Adrenal gland (tissue), 5 donors: ENCODE results near the gene KSR2.

Source experiments
- CTCF ChIP-seq, 6 experiments: fragments of 450-650 bp in 4 of 6; fragments of 200-600 bp in 2 of 6; sonication (generic) in 1 of 6; IDR thresholded peaks; 1 replicate in 5 of 6; 2 replicates in 1 of 6; pipeline versions ENCODE4 v1.5.1 to v1.8.0; 2016 to 2021; ENCODE audit warnings: antibody characterized with exemption in 6 of 6, mild to moderate bottlenecking in 2 of 6, moderate library complexity in 1 of 6
- POLR2A ChIP-seq, 2 donors: fragments of 450-650 bp; IDR thresholded peaks; one replicate each; pipeline ENCODE4 v1.6.1; 2017; ENCODE audit warnings: antibody characterized with exemption in 2 of 2, mild to moderate bottlenecking in 2 of 2, moderate library complexity in 1 of 2
- donor health status: DM: no; HTN: no; CAD: no.

DNA sequence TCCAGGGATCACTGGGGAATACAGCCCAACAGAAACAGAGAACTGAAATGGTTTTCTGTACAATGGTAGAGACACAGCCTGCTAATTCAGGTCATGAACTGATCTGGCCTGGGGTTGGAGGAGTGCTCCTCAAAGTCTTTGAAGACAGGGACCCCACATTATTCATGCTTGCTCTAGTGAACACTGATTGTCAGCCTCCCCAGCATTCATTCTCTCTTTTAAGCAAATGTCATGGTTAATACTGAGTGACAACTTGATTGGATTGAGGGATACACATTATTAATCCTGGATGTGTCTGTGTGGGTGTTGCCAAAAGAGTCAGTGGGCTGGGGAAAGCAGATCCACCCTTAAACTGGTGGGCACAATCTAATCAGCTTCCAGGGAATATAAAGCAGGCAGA is 319.0 kb downstream of the KSR2 start:
- TF ChIP-seq CTCF (IDR thresholded peaks at IDR 0.05) (no peak), POLR2A (IDR thresholded peaks at IDR 0.05) (no peak)
